Measurements from ENCODE around the gene LEMD2.

Gene LEMD2

DNA sequence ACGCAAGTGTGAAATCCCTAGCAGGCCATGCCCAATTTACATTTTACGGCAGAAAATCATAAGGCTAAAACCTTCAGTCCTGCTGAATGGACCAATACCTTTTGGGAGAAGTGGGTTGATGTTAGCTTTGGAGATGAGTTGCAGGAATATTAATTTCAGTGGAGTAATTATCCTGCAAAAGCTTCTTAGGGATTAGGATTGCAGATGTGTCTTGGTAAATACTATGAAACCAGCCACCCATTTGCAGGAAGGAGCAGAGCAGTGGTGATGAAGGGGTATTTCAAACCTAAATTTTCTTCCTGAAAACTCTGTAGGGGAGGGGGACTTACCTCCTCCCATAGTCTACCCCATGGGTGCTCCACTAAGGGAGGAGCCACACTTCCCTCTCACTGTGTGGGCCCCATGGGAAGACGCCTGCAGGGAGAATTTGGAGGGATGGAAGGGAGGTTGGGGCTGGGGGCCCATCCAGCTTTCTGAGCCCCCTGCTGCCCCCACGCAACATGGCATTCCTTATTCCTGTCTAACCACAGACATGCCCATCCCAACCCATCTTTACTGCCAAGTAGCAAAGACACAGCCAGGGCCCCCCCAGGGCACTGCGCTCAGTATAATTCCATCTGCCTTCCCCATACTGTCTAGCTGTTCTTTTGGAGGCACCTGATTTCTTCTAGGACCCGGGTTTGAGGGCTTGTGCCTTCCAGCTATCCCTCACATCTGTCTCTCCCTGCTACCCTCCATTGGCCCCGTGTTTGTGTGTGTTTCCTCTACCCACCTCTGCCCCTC lies 62.8 kb downstream of the LEMD2 start:
- no peaks in the 10 kb centered on the region for H3K9me3 ChIP-seq (ENCODE audit: low read depth, low read length)
- DNase-seq (ENCODE audit: low read depth, low spot score), result no peak
- no peak overlapping the region for H3K27ac ChIP-seq

GRCh38 chr6:33725222-33725621 lies 63.7 kb downstream of the LEMD2 start:
- no peak for DNase-seq (ENCODE audit: low read depth, low spot score)
- Histone ChIP-seq H3K9ac (ENCODE audit: insufficient read length) (no peak overlapping the region), H3K36me3 (ENCODE audit: insufficient read depth, low read length) (no peaks in the 10 kb centered on the region), H3K4me3 (no peak overlapping the region), H3K27ac (no peak overlapping the region), H3K9me3 (ENCODE audit: low read depth, low read length) (no peaks in the 10 kb centered on the region)
- TF ChIP-seq POLR2AphosphoS5 (IDR thresholded peaks at IDR 0.05; ENCODE audit: borderline replicate concordance, low read depth, low read length) (no peak), EZH2 (IDR thresholded peaks at IDR 0.05) (no peak), FOXP2 (optimal IDR thresholded peaks at IDR 0.05; ENCODE audit: control extremely low read depth, extremely low read length, insufficient read depth) (no peak)

More for the DNA sequence above, 62.8 kb downstream of the LEMD2 start:
- no peak for TF ChIP-seq POLR2AphosphoS5 (IDR thresholded peaks at IDR 0.05; ENCODE audit: borderline replicate concordance, low read depth, low read length)
- TF ChIP-seq EZH2 (IDR thresholded peaks at IDR 0.05), result no peak
- no peak for TF ChIP-seq FOXP2 (optimal IDR thresholded peaks at IDR 0.05; ENCODE audit: control extremely low read depth, extremely low read length, insufficient read depth)
- Histone ChIP-seq H3K4me3 (no peak overlapping the region), H3K9ac (ENCODE audit: insufficient read length) (no peak overlapping the region), H3K36me3 (ENCODE audit: insufficient read depth, low read length) (no peaks in the 10 kb centered on the region)

GRCh38 chr6:33724102-33725023 lies 64.6 kb downstream of the LEMD2 start:
- H3K4me3 ChIP-seq, result no peak overlapping the region
- DNase-seq (ENCODE audit: low read depth, low spot score), result no peak

GRCh38 chr6:33723371-33724085 lies 65.4 kb downstream of the LEMD2 start:
- Histone ChIP-seq H3K36me3 (ENCODE audit: insufficient read depth, low read length) (no peaks in the 10 kb centered on the region), H3K9me3 (ENCODE audit: low read depth, low read length) (no peaks in the 10 kb centered on the region), H3K9ac (ENCODE audit: insufficient read length) (no peak overlapping the region), H3K4me3 (no peak overlapping the region), H3K27ac (no peak overlapping the region)
- DNase-seq (ENCODE audit: low read depth, low spot score), result no peak
- no peak for TF ChIP-seq POLR2AphosphoS5 (IDR thresholded peaks at IDR 0.05; ENCODE audit: borderline replicate concordance, low read depth, low read length)
- no peak for TF ChIP-seq EZH2 (IDR thresholded peaks at IDR 0.05)
- no peak for TF ChIP-seq FOXP2 (optimal IDR thresholded peaks at IDR 0.05; ENCODE audit: control extremely low read depth, extremely low read length, insufficient read depth)

More at GRCh38 chr6:33724102-33725023, 64.6 kb downstream of the LEMD2 start:
- no peak overlapping the region for H3K27ac ChIP-seq
- H3K9ac ChIP-seq (ENCODE audit: insufficient read length), result no peak overlapping the region
- H3K9me3 ChIP-seq (ENCODE audit: low read depth, low read length), result no peaks in the 10 kb centered on the region
- no peaks in the 10 kb centered on the region for H3K36me3 ChIP-seq (ENCODE audit: insufficient read depth, low read length)
- TF ChIP-seq FOXP2 (optimal IDR thresholded peaks at IDR 0.05; ENCODE audit: control extremely low read depth, extremely low read length, insufficient read depth) (no peak), EZH2 (IDR thresholded peaks at IDR 0.05) (no peak), POLR2AphosphoS5 (IDR thresholded peaks at IDR 0.05; ENCODE audit: borderline replicate concordance, low read depth, low read length) (no peak)

- no peaks in the 10 kb centered on the region for H3K36me3 ChIP-seq (ENCODE audit: insufficient read depth, low read length)
- H3K4me3 ChIP-seq, result no peak overlapping the region
- no peak overlapping the region for H3K27ac ChIP-seq
- H3K9me3 ChIP-seq (ENCODE audit: low read depth, low read length), result no peaks in the 10 kb centered on the region
- H3K9ac ChIP-seq (ENCODE audit: insufficient read length), result no peak overlapping the region
- TF ChIP-seq POLR2AphosphoS5 (IDR thresholded peaks at IDR 0.05; ENCODE audit: borderline replicate concordance, low read depth, low read length) (no peak), EZH2 (IDR thresholded peaks at IDR 0.05) (no peak), FOXP2 (optimal IDR thresholded peaks at IDR 0.05; ENCODE audit: control extremely low read depth, extremely low read length, insufficient read depth) (no peak)
- no peak for DNase-seq (ENCODE audit: low read depth, low spot score)
Observed at GRCh38 chr6:33722103-33722623, 66.8 kb downstream of the LEMD2 start.

GRCh38 chr6:33721508-33721907 lies 67.4 kb downstream of the LEMD2 start:
- TF ChIP-seq EZH2 (IDR thresholded peaks at IDR 0.05), result no peak
- no peak for TF ChIP-seq POLR2AphosphoS5 (IDR thresholded peaks at IDR 0.05; ENCODE audit: borderline replicate concordance, low read depth, low read length)
- no peak for TF ChIP-seq FOXP2 (optimal IDR thresholded peaks at IDR 0.05; ENCODE audit: control extremely low read depth, extremely low read length, insufficient read depth)
- DNase-seq (ENCODE audit: low read depth, low spot score), result no peak
- no peak overlapping the region for H3K4me3 ChIP-seq
- no peak overlapping the region for H3K9ac ChIP-seq (ENCODE audit: insufficient read length)
- no peaks in the 10 kb centered on the region for H3K9me3 ChIP-seq (ENCODE audit: low read depth, low read length)
- no peaks in the 10 kb centered on the region for H3K36me3 ChIP-seq (ENCODE audit: insufficient read depth, low read length)
- no peak overlapping the region for H3K27ac ChIP-seq

Measured in SK-N-MC (cell line).